ENCODE results near the gene KIAA1217.

- no peak for TF ChIP-seq HEYL (CRISPR knock-in tag; IDR thresholded peaks at IDR 0.05)
- no peak for TF ChIP-seq KDM5A (IDR thresholded peaks at IDR 0.05)
- no peak for TF ChIP-seq SMC3 (IDR thresholded peaks at IDR 0.05)
- TF ChIP-seq POLR2A (IDR thresholded peaks at IDR 0.05; ENCODE audit: low read length) = no peak
- TF ChIP-seq CTCF (IDR thresholded peaks at IDR 0.05) = no peak
- TF ChIP-seq USF2 (IDR thresholded peaks at IDR 0.05) = no peak
- no peak for TF ChIP-seq CHD2 (IDR thresholded peaks at IDR 0.05; ENCODE audit: low read length, partially characterized antibody)
- no peak for TF ChIP-seq EP300 (IDR thresholded peaks at IDR 0.05)
- TF ChIP-seq CEBPB (IDR thresholded peaks at IDR 0.05) = no peak
Observed at GRCh38 chr10:24257588-24257987, 48.6 kb downstream of the KIAA1217 start.
